ENCODE data around the gene AP4B1.
A peak's percentile ranks its signal among the peaks of the same experiment; 100 is the strongest.

The AP4B1 gene

DNA sequence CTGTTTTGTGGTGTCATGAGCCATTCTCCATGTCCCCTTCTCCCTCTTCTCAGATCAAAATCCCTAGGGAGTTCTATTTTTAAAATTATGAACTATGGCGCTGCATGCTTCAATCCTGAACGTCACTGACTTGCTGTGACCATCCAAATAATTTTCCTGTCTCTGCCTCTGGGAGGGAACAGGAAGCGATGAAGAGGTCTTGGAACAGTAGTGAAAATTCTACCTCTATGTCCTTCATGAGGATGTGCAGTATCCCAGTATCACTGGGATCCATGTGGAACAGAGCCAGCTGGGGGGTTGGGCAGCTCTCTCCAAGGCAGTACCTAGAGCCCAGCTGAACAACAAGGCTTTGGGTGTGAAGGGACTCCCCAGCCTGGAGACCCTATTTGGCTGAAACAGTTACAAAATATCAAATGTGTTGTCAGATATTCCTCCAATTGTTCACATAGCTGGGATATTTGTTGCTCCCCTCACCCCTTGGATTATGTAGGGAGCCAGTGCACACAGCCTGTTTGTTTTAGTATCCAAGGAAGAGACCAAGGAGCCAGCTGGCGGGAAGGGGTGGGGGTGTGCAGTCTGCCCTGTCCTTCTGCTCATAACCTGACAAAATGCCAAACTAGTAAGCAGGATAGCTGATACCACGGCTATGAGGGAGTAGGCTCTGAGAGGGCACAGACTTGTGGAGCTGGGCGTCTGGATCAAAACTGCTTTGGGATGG lies 8.2 kb upstream of the AP4B1 start:
- peaks cover 16% of the 10 kb centered on the region for H3K36me3 ChIP-seq
- TF ChIP-seq, protein P1, sequence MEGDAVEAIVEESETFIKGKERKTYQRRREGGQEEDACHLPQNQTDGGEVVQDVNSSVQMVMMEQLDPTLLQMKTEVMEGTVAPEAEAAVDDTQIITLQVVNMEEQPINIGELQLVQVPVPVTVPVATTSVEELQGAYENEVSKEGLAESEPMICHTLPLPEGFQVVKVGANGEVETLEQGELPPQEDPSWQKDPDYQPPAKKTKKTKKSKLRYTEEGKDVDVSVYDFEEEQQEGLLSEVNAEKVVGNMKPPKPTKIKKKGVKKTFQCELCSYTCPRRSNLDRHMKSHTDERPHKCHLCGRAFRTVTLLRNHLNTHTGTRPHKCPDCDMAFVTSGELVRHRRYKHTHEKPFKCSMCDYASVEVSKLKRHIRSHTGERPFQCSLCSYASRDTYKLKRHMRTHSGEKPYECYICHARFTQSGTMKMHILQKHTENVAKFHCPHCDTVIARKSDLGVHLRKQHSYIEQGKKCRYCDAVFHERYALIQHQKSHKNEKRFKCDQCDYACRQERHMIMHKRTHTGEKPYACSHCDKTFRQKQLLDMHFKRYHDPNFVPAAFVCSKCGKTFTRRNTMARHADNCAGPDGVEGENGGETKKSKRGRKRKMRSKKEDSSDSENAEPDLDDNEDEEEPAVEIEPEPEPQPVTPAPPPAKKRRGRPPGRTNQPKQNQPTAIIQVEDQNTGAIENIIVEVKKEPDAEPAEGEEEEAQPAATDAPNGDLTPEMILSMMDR (IDR thresholded peaks at IDR 0.05) = no peak
- H3K27ac ChIP-seq = no peak overlapping the region
- peaks cover 15 to 21% of the 10 kb centered on the region in 2 experiments for H3K4me1 ChIP-seq (ENCODE audit: control insufficient read depth in 1 of 2, insufficient read depth in 1 of 2, low read depth in 1 of 2, low read length in 1 of 2)
- no peaks in the 10 kb centered on the region for H3K9me3 ChIP-seq
- H3K4me3 ChIP-seq (ENCODE audit: low read depth in 1 of 2, low read length in 1 of 2) = no peak overlapping the region
- no peaks in the 10 kb centered on the region for H3K27me3 ChIP-seq

DNA sequence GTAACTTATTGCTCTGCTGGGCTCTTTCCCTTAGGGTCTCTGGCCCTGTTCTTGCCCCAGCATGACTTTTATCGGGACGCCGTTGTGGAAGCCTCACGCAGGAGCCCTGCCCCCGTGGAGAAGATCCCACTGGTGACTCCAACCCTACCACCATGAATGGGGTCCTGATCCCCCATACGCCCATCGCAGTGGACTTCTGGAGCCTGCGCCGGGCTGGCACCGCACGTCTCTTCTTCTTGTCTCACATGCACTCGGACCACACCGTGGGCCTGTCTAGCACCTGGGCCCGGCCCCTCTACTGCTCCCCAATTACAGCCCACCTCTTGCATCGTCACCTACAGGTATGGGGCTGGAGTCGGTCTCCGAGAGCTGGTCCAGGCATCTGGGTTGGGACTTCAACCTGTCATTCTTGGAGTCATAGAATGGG lies 849 bp upstream of the AP4B1 start:
- Histone ChIP-seq H3K9me3 (no peaks in the 10 kb centered on the region), H3K27ac (peak overlapping the region; percentile 93), H3K4me3 (ENCODE audit: low read depth in 1 of 2, low read length in 1 of 2) (peak overlapping the region; percentile 70 to 83), H3K27me3 (no peaks in the 10 kb centered on the region), H3K36me3 (no peaks in the 10 kb centered on the region), H3K4me1 (ENCODE audit: control insufficient read depth in 1 of 2, insufficient read depth in 1 of 2, low read depth in 1 of 2, low read length in 1 of 2) (peaks cover 68 to 72% of the 10 kb centered on the region in 2 experiments)
- TF ChIP-seq, protein P1 (IDR thresholded peaks at IDR 0.05) = no peak

DNA sequence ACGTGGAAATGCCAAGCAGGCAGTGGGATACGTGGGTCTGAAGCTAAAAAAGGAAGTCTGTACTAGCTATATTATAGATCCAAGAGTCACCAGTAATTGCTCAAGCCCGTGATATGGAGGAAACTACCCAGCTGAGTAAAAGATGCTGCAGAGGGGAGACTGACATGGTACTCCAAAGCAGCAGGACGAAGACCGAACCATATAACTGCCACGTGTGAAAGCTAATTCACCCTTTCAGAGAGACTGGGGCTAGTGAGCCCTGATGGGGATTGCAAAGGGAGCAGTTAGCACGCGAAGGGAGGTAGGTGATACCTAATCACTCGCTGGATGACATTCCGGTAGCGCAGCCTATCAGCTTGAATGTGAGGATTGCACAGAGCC lies 316 bp downstream of the AP4B1 start:
- peaks cover 65 to 71% of the 10 kb centered on the region in 2 experiments for H3K4me1 ChIP-seq (ENCODE audit: control insufficient read depth in 1 of 2, insufficient read depth in 1 of 2, low read depth in 1 of 2, low read length in 1 of 2)
- H3K27ac ChIP-seq = peak overlapping the region; percentile 93
- TF ChIP-seq, protein P1 (IDR thresholded peaks at IDR 0.05) = no peak
- no peaks in the 10 kb centered on the region for H3K27me3 ChIP-seq
- H3K9me3 ChIP-seq = no peaks in the 10 kb centered on the region
- H3K36me3 ChIP-seq = no peaks in the 10 kb centered on the region
- peak overlapping the region; percentile 70 to 83 for H3K4me3 ChIP-seq (ENCODE audit: low read depth in 1 of 2, low read length in 1 of 2)

DNA sequence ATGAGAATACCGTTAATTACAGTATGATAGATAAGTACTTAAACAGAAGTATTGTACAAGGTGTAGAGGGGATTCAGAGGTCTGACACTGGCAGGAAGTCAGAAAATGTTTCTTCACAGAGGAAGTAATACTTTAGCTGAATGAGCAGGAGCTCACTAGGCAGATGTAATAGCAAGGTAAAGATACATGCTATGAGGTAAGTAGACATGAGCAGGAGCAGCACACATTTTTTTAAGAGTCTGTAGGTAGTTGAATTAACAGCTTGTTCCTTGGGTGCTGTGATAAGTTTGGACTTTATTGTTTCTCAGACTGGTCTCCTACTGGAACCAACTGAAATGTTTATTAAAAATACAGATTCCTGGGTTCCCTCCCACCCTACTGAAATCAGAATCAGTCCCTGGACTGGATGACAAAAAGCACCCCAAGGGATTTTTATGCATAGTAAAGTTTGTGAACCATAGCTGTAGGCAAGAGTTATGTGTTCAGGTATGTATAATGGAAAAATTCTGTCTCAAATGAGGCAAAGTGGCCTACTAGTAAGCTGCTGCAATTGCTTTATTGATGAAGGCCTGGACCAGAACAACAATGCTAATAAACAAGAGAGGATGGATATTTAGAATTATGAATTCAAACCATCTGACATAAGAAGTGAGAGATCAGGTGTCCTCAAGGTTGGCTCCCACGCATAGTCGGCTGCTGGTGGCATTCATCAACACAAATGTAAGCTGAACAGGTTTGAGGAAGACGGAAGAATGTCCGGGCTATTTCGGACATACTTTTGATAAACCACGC lies 902 bp downstream of the AP4B1 start:
- Histone ChIP-seq H3K4me1 (ENCODE audit: control insufficient read depth in 1 of 2, insufficient read depth in 1 of 2, low read depth in 1 of 2, low read length in 1 of 2) (peaks cover 65 to 71% of the 10 kb centered on the region in 2 experiments), H3K27ac (peak overlapping the region; percentile 93), H3K9me3 (no peaks in the 10 kb centered on the region), H3K4me3 (ENCODE audit: low read depth in 1 of 2, low read length in 1 of 2) (peak overlapping the region; percentile 70 to 83), H3K27me3 (no peaks in the 10 kb centered on the region), H3K36me3 (no peaks in the 10 kb centered on the region)
- TF ChIP-seq, protein P1 (IDR thresholded peaks at IDR 0.05) = no peak

DNA sequence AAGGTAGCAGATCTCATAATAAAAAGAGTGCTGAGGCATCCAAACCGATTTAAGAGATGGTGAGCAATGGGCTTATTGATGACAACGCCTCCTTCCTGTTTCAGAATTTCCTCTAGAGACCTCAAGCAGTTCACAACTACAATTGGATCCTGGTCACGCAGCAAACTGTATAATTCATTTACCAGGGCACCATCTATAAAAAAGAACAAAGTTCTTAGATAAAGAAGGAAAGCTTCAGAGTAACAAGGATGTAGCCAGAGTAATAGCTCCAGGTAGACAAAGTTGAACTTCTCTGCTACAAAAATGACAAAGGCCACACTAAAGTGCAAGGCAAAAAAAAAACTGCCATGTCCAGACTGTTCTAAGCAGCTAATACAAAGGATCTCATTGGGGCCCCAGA lies 3.4 kb downstream of the AP4B1 start:
- Histone ChIP-seq H3K4me1 (ENCODE audit: control insufficient read depth in 1 of 2, insufficient read depth in 1 of 2, low read depth in 1 of 2, low read length in 1 of 2) (peaks cover 71 to 89% of the 10 kb centered on the region in 2 experiments), H3K9me3 (no peaks in the 10 kb centered on the region), H3K27ac (peak overlapping the region; percentile 93), H3K27me3 (no peaks in the 10 kb centered on the region), H3K4me3 (ENCODE audit: low read depth in 1 of 2, low read length in 1 of 2) (peak overlapping the region in 1 of 2 experiments; percentile 36), H3K36me3 (no peaks in the 10 kb centered on the region)
- TF ChIP-seq, protein P1 (IDR thresholded peaks at IDR 0.05) = no peak
